HK-2 (cell line): ENCODE data around the gene SLC29A4.
"Not testable (repeated sequence)": the region's sequence is repeated elsewhere in the genome, so short reads cannot be mapped to it uniquely, and the experiment has no call there.

ENCODE experiments used
- DNase-seq: peaks from one replicate; pipeline ENCODE4 v3.0.0-alpha.2; 2018; ENCODE audit not compliant: unreplicated experiment

The SLC29A4 gene

DNA sequence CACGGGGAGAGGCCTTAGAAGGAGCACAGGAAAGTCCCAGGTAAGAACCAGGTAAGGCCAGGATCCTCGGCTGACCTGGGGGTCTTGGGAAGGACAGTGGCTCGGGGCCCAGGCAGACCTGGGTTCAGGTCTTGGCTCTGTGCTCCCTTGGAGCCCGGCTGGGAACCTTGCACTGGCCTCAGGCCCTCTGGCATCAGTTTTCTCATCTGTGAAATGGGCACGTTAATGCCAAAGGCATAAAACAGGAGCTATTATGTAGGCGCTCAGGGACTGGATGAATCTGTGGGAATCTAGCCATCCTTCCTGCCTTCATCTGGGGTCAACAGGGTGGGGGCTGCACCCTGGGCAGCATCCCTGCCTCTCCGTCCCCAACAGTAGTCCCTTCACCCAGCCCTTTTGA, 8.3 kb upstream of the SLC29A4 start:
- no peak for DNase-seq

DNA sequence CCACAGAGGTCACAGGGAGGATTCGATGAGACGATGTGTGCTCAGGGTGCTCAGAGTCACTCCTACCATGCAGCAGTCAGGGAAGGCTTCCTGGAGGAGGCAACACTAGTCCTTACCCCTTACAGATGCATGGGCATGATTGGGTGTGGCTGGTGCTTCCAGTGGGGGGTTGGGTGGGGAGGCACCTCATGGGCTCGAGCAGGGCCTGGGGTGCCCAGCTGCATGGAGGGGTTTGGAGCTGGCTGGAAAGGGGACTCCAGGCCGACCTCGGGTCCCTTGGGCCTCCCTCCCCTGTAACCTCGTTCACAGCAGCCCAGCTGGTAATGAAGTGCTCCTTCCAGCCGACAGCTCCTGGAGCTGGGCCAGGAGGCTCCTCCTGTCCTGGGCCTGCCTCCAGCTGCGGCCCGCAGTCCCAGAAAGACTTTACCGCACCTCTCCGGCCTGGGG, 7.7 kb upstream of the SLC29A4 start:
- DNase-seq, result not testable (repeated sequence)

DNA sequence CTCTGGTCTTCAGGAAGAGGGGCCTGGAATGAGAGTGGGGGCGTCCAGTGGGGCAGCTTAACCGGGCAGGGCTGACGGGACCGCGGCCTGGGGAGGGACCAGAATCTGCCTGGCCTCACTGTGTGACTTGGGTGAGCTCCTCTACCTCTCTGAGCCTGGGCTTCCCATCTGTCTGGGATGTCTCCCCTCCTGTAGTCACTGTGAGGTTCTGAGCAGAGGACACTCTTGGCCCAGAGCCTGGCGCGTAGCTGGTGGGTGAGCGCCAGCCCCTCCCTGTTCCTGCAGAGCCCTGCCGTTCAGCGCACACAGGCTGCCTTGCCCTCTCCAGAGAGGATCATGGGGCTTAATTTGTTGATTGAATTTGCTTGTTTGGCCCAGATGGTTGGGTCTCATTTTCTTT, 7.2 kb upstream of the SLC29A4 start:
- DNase-seq, result not testable (repeated sequence)

DNA sequence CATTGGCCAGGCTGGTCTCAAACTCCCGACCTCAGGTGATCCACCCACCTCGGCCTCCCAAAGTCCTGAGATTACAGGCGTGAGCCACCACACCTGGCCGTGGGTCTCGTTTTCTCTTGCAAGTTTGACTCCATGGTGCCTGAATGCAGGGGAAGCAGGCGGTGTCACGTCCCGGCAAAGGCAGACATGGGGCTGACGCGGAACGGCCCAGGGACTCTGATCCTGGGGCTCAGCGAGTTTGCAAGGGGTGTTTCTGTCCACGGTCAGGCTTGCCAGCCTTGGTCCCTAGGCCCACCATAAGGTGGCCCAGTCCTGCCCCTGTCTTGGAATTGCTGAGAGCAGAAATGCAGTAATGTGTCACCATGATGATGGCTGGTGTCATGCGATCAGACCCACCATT, 6.6 kb upstream of the SLC29A4 start:
- DNase-seq, result not testable (repeated sequence)

DNA sequence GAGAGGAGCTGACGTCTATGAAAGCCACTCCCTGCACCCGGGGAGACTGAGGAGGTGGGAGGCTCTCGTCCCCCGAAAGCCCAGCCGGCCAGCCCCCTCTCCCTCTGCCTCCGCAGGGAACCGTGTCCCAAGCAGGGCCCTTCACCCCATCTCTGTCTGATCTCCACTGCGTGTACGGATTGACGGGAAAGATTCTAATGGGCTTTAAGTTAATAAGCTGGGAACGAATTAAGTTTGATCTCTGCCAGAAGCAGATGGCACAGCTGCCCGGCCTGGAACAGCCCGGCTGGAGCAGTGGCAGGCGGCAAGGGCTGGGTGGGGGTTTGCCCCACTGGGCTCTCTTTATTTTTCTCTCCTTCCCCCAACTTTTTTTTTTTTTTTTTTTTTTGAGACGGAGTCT, 6.1 kb upstream of the SLC29A4 start:
- no peak for DNase-seq

DNA sequence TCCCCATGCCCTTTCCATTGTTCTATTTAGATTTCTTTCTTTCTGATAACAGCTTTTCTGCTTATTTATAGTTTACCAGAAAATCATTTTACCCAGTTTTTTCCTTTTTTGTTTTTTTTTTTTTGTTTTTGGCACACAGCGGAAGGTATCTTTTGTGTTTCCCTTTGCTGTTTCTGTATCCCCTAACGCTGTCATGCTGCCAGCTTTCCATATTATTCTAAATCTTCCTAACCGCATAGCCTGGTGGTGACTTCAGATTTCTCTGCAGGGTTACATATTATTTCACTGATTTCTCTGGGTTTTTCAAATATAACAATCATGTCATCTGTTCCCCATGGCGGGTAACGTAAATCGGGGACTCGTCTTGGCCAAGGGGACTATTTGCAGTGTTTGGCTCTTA, 4.0 kb upstream of the SLC29A4 start:
- no peak for DNase-seq

DNA sequence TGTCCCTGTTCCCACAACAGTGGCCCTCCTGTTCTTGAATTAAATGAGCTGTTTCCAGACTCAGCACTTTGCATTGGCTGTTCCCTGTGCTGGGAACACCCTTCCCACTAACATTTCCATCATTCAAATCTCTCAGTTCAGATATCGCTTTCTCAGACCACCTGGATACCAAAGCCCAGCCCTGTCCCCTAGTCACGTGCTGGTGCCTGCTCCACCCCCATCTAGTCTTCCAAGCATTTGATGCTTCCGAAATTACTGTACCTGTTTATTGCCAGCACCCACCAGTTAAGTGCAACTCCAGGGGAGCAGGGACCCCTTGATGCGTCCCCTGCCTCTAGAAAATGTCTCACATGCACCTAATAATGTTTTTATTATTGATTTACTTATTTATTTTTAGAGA, 3.0 kb upstream of the SLC29A4 start:
- DNase-seq, result no peak

DNA sequence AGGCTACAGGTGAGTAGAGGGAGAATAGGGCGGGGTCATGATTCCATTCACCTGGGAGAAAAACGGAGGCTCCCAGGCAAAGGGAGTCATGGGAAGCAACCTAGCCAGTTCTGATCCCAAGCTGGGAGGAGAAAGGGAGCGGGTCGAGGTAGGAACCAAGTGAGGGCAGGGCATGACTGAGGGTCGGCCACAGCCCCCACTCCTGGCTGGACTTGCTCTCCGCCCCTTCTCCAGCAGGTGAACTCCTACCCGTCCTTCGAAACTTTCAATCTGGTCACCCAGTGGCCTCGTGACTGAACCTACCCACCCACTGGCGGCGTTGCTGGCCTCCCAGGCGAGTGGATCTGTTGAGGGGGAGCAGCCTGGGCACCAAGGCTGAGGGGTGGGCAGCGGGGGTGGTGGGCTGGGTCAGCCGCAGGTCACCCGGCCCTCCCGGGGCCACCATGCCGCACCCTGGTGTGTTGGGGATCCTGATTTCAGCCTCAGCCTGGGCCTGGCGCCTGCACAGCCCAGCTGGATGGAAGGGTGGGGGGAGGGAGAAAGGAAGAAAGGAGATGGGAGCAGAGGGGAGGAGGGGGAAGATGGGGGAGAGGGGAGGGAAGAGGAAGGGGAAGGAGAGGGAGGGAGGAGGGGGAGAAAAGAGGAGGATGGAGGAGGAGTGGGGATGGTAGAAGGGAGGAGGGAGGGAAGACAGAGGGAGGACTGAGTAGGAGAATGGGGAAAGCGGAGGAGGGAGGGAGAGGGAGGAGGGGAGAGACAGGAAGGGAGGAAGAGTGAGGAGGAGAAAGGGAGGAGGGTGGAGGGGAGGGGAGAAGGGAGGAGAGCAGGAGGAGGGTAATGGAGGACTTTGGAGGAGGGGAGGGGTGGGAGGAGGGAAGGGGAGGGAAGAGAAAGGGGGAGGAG, 894 bp upstream of the SLC29A4 start:
- DNase-seq, result not testable (repeated sequence)

DNA sequence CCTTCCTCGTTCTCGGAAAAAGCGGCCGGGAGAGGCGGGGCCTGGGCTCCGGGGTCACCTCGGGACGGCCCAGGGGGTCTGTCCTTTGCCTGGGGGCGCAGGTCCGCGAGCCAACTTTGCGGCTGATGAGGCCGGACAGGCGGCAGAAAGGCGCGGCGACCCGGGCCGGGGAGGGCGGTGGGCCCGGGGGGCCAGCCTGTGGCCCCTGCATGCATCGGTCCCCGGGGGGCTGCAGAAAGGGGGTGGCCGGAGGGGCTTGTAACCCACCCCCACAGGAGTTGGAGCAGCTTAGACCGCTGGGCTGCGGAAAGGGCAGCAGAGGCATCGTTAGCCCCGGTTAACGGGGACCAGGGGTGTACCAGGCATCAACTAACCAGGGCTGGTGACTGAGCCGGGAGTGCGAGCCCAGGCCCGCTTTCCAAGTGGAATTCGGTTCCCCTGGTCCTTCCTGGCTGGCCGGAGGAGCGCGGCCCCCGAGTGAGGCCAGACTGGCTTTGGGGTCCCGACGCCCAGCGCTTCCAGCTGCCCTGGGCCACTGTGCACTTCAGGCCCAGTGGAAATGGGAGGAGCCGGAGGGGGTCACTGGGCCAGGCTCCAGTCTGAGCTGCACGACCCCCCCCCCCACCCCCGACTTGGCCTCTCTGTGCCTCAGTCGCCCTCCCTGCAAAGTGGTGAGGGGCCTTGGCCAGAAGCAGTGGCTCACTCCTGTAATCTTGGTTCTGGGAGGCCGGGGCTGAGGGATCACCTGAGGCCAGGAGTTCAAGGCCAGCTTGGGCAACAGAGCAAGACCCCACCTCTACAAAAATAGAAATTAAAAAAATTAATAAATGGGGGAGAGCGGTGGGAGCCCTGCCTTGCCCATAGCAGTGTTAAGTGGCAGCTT, 919 bp downstream of the SLC29A4 start:
- DNase-seq, result peak; percentile 11

DNA sequence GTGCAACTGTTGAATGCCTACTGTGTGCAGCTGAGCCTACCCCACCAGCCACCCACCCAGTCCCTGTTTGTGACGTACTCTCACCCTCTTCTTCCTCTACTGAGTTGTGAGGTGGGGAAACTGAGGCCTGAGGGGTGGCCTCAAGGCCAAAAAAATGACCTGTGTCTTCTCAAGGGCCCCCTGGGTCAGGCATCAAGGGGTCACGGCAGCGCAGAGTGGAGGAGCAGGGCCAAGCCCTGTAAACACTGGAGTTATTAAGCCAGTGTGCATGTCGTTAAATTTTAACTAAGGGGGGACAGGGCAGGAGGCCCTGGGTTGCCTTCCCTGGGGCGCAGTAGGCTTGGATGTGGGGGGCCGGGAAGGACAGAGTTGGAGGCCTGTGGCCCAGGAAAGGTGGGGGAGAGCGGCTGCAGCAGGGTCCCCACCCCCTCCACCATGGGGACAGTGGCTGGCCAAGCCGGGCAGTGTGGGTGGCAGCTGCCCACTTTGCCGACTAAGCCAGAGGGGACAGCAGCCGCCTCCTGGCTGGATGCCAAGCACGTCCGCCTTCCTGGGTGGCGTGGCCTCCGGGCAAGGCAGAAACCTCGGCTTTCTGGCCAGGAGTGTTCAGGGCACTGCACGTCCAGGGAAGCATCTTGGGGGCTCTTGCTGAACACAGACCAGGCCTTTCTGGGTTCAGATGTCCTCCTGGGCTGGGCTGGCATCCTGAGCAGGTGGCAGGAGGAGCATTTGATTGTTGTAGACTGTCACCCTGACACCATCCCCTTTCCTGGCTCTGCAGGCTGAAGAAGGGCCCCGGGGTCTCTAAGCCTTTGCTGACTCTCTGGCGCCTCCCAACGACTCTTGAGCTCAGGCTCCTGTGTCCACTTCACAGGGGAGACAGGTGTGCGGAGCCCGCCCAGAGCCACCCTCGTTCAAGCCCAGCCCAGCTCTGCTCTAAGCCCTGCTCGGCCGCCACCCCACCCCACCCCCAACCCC, 1.9 kb downstream of the SLC29A4 start:
- peak; percentile 63 for DNase-seq

DNA sequence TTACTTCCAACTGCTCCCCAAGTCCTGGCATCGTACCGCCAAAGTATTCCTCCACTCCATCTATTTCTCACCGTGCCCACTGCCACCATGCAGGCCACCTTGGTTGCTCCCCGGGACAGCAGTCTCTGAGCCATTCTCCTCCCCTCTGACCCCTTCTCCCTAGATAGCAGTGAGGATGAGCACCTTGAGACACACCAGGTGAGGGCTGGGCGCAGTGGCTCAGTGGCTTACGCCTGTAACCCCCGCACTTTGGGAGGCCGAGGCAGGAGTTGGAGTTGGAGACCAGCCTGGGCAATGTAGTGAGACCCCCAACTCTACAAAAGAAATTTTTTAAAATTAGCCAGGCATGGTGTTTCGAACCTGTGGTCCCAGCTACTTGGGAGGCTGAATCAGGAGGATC, 4.2 kb downstream of the SLC29A4 start:
- DNase-seq, result no peak

DNA sequence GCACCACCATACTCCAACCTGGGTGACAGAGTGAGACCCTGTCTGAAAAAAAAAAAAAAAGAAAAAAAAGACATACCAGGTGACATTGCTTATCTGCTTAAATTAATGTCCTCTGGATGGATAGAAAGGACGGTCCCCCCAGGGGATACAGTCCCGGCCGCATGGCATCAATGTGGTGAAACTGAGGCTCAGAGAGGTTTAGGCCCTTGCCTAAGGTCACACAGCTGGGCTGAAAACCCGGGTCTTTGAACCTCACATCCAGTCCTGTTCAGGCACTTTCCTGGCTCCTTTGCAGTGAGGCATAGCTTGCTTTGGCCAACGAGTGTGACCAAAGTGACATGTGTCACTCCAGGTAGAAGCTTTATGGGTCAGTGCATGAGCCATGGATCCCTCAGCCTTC, 4.6 kb downstream of the SLC29A4 start:
- DNase-seq, result not testable (repeated sequence)

DNA sequence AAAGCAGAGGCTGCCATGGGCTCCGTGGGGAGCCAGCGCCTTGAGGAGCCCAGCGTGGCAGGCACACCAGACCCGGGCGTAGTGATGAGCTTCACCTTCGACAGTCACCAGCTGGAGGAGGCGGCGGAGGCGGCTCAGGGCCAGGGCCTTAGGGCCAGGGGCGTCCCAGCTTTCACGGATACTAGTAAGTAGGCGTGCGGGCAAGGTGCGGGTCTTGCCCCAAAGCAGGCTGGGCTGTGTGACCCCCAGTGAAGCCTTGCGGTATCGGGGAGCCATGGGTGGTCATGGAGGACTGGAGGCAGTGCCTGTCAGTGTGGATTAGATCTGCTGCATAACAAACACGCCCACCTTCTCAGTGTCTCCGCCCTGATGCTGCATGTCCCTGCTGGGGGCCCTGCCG, 5.1 kb downstream of the SLC29A4 start:
- no peak for DNase-seq

DNA sequence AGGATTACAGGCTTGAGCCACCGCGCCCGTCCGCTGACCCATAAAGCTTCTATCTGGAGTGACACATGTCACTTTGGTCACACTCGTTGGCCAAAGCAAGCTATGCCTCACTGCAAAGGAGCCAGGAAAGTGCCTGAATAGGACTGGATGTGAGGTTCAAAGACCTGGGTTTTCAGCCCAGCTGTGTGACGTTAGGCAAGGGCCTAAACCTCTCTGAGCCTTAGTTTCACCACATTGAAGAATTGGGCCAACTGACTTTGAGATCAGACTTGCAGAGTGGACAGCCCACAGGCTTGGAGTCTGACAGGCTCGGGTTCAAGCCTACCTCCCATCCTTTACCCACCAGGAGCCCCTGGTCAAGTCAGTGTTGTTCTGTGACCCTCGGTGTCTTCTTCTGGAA, 5.8 kb downstream of the SLC29A4 start:
- DNase-seq, result not testable (repeated sequence)

DNA sequence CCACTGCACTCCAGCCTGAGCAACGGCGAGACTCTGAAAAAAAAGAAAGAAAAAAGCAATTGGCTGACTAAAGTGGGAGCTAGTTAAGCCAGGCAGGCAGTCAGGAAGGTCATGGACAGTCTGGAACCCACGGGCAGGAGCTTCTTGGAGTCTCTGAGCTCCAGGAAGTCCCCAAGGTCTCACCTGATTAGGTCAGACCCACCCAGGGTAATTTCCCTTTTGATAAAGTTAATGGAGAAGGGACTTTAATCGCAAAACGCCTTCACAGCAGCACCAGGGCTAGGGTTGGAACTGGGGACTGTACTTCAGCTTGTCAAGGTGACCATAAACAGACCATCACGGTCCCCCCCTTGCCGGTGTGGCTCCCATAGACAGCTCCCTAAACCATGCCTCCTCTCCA, 6.6 kb downstream of the SLC29A4 start:
- no peak for DNase-seq

DNA sequence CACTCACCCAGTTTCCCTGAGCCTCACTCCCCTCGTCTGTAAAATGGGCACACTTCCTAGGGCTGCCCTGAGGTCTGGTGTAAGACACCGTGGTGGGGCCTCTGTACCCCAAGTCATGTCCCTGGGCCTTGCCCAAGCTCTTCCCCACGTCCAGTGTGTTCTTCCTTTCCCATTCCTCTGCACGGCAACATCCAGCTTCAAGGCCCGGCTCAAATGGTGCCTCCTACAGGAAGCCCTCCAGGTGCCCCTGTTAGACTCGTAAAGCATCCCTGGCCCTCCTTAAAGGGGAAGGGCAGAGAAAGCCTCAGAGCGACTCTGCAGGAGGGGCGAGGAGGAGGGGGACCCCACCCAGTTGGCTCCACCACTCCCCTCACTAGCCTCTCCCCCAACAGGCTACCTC, 8.6 kb downstream of the SLC29A4 start:
- DNase-seq, result no peak

DNA sequence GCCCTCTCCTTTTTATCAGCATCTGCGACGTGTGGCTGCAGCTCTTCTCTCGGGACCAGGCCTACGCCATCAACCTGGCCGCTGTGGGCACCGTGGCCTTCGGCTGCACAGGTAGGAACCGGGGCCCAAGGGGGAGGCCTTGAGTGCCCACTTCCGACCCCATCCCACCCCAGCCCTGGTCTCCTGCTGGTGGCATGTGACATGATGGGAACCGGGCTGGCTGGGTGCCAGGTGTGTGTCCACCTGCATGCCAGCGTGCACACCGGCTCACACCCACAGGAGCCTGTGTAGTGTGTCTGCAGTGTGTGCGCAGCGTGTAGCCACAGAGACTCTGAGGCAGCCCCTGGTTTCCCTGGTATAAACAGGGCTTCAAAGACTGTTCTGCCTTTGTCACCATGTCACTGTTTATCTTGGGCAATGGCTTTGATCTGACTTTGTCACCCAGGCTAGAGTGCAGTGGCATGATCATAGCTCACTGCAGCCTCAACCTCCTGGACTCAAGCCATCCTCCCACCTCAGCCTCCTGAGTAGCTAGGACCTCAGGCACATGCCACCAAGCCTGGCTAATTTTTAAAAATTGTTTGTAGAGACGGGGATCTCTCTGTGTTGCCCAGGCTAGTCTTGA, 9.1 kb downstream of the SLC29A4 start:
- DNase-seq, result not testable (repeated sequence)

DNA sequence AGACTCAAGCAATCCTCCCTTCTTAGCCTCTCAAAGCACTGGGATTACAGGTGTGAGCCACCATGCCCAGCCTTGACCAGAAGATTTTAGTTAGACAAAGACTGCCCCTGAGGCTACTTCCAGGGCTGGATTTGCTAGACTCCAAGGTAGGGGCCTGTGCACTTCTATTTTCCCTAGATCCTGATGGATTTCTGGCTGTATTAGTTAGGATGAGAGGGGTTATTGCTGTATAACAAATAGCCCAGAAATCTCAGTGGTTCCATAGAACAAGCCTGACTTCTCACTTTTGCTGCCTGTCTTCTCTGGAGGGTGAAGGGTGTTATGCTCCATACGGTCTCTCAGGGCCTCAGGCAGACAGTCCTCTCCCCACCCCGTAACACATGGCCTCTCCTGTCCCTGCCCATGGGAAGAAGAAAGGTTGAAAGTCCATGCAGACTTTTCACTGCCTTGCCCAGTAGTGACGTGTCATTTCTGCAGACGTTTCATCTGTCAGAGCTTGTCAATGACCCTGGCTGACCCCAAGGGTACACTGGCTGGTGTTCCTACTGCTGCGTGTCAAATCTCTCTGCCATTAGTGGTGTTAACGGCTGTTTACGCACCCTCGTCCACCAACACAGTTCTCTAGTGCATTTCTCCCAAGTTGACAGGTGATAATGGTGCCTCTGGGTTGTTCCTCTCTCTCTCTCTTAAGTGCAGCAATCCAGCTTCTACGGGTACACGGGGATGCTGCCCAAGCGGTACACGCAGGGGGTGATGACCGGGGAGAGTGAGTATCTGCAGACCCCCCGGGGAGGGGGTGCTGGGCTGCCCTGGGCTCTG, 11.6 kb downstream of the SLC29A4 start:
- DNase-seq, result no peak

DNA sequence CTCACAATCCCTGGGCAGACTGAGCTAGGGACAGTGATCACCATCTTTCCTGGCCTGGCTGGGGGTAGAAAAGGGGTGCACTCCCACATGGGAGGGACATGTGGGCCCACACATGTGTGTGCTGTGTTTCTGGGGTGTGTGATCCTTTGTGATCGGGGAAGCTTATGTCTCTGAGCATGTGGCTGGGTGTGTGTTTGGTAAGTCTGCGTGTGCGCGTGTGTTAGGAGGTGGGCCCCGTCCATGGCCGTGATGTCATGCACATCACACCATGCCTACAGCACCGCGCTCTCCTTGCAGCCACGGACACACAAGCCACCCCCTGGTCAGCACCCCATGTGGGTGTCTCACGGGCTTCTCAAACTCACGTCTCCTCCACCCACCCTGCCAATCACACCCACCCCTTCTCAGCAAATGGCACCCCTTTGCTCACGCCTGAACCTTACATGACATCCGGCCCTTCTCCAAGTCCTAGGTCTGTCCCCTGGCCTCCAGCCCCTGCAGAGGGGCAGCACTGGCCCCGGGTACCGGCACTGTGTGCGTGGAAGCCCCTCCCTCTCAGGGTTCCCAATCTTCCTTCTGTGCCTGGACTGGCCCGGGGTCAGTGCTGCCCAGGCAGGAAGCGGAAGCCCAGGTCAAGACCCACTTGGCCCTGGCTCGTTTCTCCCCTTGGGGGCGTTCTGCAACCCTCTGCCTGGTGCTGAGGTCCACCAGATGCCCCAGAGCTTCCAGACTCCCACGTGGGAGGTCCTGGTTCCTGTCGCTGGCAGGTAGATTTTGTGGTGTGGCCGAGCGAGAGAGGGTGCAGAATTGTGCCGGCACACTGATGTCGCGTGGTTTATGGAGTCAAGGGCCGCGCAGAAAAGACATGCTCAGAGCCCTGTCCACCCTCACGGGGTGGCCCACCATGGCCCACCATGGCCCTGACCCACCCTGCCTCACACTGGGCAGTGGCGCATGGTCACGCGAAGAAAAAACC, 12.6 kb downstream of the SLC29A4 start:
- no peak for DNase-seq
